ENCODE data around the gene EGLN1. TPM values are rescaled to one million over a fixed set of nuclear protein-coding genes. Genes with fewer than 3 reads are reported as not detected.
A peak's percentile ranks its signal among the peaks of the same experiment; 100 is the strongest.

The EGLN1 gene
- total RNA-seq, 1 experiment from 2014 or later = 37.4 TPM

- DNase-seq (ENCODE audit: low read depth) = no peak
Measured at GRCh38 chr1:231332761-231333160, 89.3 kb downstream of the EGLN1 start.

GRCh38 chr1:231329483-231329882, 92.6 kb downstream of the EGLN1 start:
- no peak for DNase-seq (ENCODE audit: low read depth)

- no peak for DNase-seq (ENCODE audit: low read depth)
Measured at GRCh38 chr1:231327617-231328016, 94.5 kb downstream of the EGLN1 start.

GRCh38 chr1:231326248-231326647, 95.8 kb downstream of the EGLN1 start:
- DNase-seq (ENCODE audit: low read depth) = no peak

DNA sequence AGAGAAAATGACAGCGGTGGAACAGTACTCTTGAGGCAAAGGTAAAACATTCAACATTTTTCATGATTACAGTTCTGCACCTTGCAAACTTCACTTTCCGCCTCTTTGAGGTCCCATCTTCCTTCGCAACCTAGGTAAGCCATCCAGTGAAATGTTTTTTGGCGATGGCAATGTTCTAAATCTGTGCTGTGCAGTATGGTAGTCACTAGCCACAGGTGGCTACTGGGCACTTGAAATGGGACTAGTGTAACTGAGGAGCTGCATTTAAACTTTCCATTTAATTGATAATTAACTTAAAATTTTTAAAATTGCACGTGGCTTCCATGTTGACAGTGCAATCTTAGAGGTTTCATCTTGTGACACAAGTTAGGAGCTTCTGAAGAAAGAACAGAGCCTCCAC, 97.4 kb downstream of the EGLN1 start:
- DNase-seq (ENCODE audit: low read depth) = no peak

GRCh38 chr1:231322880-231323530, 99.1 kb downstream of the EGLN1 start:
- no peak for DNase-seq (ENCODE audit: low read depth)

DNA sequence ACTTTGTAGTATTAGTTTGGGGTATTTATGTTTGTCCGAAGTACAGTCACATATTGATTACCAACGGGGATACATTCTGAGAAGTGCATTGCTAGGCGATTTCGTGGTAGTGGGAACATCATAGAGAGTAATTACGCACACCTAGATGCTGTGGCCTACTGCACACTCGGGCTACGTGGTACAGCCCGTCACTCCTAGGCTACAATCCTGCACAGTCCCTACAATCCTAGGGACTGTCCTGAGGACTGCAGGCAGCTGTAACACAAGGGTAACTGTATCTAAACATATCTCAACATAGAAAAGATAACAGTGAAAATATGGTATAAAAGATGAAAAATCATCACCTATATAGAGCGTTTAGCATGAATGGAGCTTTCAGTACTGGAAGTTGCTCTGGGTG, 103.0 kb downstream of the EGLN1 start:
- DNase-seq (ENCODE audit: low read depth) = no peak

DNA sequence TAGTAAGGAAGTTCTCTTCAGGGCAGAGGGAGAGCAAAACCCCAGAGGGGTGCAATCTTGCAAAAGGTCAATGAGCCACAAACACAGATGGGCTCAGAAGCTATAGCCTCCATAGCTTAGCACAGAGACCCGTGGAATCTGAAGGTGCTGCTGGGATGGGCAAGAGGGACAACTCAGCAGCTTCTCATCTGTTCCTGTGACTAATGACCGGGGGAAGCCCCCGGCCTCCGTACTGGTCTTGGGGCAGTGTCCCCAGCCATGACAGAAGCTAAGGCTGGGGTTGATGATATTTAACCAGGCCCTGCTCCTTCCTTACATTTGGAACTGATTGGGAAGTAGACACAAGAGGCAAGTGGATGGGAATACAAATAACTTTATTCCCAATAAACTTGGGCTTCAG, 103.5 kb downstream of the EGLN1 start:
- no peak for DNase-seq (ENCODE audit: low read depth)

DNA sequence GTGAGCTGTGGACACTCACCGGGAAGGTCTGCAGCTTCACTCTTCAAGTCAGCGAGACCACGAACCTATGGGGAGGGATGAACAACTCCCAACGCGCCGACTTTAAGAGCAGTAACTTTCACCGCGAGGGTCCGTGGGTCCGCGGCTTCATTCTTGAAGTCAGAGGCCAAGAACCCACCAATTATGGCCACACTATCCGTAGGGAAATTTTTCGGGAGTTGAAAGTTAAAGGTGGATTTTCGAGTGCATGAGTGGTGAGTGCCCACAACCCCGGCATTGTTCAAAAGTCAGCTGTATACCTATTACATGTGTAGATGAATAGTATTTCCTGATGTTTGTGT, 104.1 kb downstream of the EGLN1 start:
- no peak for DNase-seq (ENCODE audit: low read depth)

DNA sequence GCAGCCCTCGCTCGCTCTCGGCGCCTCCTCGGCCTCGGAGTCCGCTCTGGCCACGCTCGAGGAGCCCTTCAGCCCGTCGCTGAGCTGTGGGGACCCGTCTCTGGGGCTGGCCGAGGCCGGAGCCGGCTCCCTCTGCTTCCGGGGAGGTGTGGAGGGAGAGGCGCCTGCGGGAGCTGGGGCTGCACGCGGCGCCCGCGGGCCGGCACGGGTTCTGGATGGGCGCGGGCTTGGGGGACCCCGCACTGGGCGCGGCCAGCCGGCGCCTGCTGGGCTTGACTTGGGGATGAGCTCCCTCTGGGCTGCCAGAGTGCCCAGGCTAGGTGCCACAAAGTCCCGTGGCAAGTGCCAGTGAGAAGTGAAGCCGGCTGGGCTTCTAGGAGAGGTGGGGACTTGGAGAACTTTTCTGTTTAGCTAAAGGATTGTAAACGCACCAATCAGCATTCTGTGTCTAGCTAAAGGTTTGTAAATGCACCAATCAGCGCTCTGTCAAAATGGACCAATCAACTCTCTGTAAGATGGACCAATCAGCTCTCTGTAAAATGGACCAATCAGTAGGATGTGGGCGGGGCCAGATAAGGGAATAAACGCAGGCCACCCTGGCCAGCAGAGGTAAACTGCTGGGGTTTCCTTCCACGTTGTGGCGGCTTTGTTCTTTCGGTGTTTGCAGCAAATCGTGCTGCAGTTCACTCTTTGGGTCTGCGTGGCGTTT, 104.6 kb downstream of the EGLN1 start:
- no peak for DNase-seq (ENCODE audit: low read depth)

- peak; percentile 64 for DNase-seq (ENCODE audit: low read depth)
Measured at GRCh38 chr1:231315887-231316286, 106.2 kb downstream of the EGLN1 start.

Other genes starting within 250 kb of the EGLN1 start
- 65.1 and 67.3 TPM in 2 replicates for gene GNPAT, start 181.1 kb downstream of the EGLN1 start, total RNA-seq (2014; rRNA removed; shearing (Covaris generic))
- gene EXOC8, start 84.4 kb downstream of the EGLN1 start, total RNA-seq (2014; rRNA removed; shearing (Covaris generic)) = 4.9 and 7.0 TPM in 2 replicates
- 17.9 and 18.3 TPM in 2 replicates for gene SPRTN, start 84.0 kb downstream of the EGLN1 start, total RNA-seq (2014; rRNA removed; shearing (Covaris generic))
- gene TSNAX, start 106.4 kb upstream of the EGLN1 start, total RNA-seq (2014; rRNA removed; shearing (Covaris generic)) = 35.2 and 36.5 TPM in 2 replicates
- 3.4 and 3.8 TPM in 2 replicates for gene DISC1, start 204.5 kb upstream of the EGLN1 start, total RNA-seq (2014; rRNA removed; shearing (Covaris generic))

Measured in Daoy (cell line).